Osteoblast (primary cell): ENCODE measurements around the gene PTBP1. TPM values are rescaled to one million over a fixed set of nuclear protein-coding genes. Genes with fewer than 3 reads are reported as not detected.

ENCODE experiments used
- DNase-seq: peaks from one replicate; pipeline ENCODE4 v3.0.0; 2011; ENCODE audit warnings: low spot score, mixed read lengths; ENCODE audit not compliant: insufficient read length; ENCODE audit errors: missing footprints
- H2AFZ ChIP-seq: 2 replicates; pipeline ENCODE4 v1.6.0; 2011; ENCODE audit warnings: mild to moderate bottlenecking, low read length
- H3K27ac ChIP-seq: 2 replicates; pipeline ENCODE4 v1.5.1; 2011; ENCODE audit warnings: mild to moderate bottlenecking, low read depth, low read length, moderate library complexity
- H3K27me3 ChIP-seq: 2 replicates; pipeline ENCODE4 v1.6.0; 2012; ENCODE audit warnings: mild to moderate bottlenecking, control low read depth, inconsistent platforms, low read length, moderate library complexity; ENCODE audit not compliant: insufficient read depth
- H3K36me3 ChIP-seq: 2 replicates; pipeline ENCODE4 v1.5.1; 2011; ENCODE audit warnings: mild to moderate bottlenecking, low read length, control low read depth, moderate library complexity; ENCODE audit not compliant: insufficient read depth
- H3K4me1 ChIP-seq: 2 replicates; pipeline ENCODE4 v1.5.1; 2011; ENCODE audit warnings: mild to moderate bottlenecking, low read length, control low read depth, moderate library complexity; ENCODE audit not compliant: insufficient read depth
- H3K4me2 ChIP-seq: 2 replicates; pipeline ENCODE4 v1.6.0; 2011; ENCODE audit warnings: mild to moderate bottlenecking, low read length; ENCODE audit not compliant: insufficient read depth
- H3K4me3 ChIP-seq: fragments of 200-600 bp; sonication (generic); 3 replicates; pipeline ENCODE4 v1.5.1; 2012; ENCODE audit warnings: mild to moderate bottlenecking, low read length, inconsistent platforms; ENCODE audit not compliant: insufficient read depth
- H3K79me2 ChIP-seq: 2 replicates; pipeline ENCODE4 v1.6.0; 2012; ENCODE audit warnings: mild to moderate bottlenecking, low read length, control low read depth, inconsistent platforms; ENCODE audit not compliant: insufficient read depth
- H3K9me3 ChIP-seq: 2 replicates; pipeline ENCODE4 v1.5.1; 2011; ENCODE audit warnings: low read depth, low read length, control low read depth
- H4K20me1 ChIP-seq: 2 replicates; pipeline ENCODE4 v1.6.0; 2012; ENCODE audit warnings: mild to moderate bottlenecking, low read length, control low read depth; ENCODE audit not compliant: insufficient read depth
- CTCF ChIP-seq: IDR thresholded peaks from 2 replicates; pipeline ENCODE4 v1.5.1; 2011; ENCODE audit warnings: mild to moderate bottlenecking, low read depth, low read length, moderate library complexity; ENCODE audit errors: extremely low read depth
- small RNA-seq: library from RNA; depleted of rRNA; stranded (forward); fragments of <200 nt; gene quantifications from one replicate; pipeline ENCODE3, GENCODE V24; 2012
- total RNA-seq: library from RNA; depleted of rRNA; stranded (reverse); fragments of >200 nt; gene quantifications from 2 replicates; pipeline ENCODE4 v1.2.3, GENCODE V29; 2012

Gene PTBP1
- total RNA-seq, 1 donor = 106 TPM

- Histone ChIP-seq H3K27me3 (peaks cover 11% of the 10 kb centered on the region), H3K4me2 (peak within 1 kb of the TSS; percentile 55), H3K36me3 (no peaks in the 10 kb centered on the region), H3K9me3 (no peaks in the 10 kb centered on the region), H4K20me1 (no peaks in the 10 kb centered on the region), H3K27ac (no peak within 1 kb of the TSS), H3K4me3 (peak within 1 kb of the TSS; percentile 53), H2AFZ (no peak within 1 kb of the TSS), H3K4me1 (peaks cover 3% of the 10 kb centered on the region), H3K79me2 (no peaks in the 10 kb centered on the region)
- peak; percentile 95 for DNase-seq
- no peak for TF ChIP-seq CTCF
Measured at GRCh38 chr19:858868-859843, 61.9 kb downstream of the PTBP1 start, which contains the start of gene CFD. CFD (plus strand) TSS chr19:859664; CDS start chr19:859690, 26 bp downstream.

GRCh38 chr19:861141-861755 lies 64.0 kb downstream of the PTBP1 start:
- no peak for TF ChIP-seq CTCF
- H3K27me3 ChIP-seq = peaks cover 11% of the 10 kb centered on the region
- H3K79me2 ChIP-seq = no peaks in the 10 kb centered on the region
- no peak overlapping the region for H3K4me2 ChIP-seq
- DNase-seq = no peak
- no peak overlapping the region for H2AFZ ChIP-seq
- peaks cover 3% of the 10 kb centered on the region for H3K4me1 ChIP-seq
- H3K9me3 ChIP-seq = no peaks in the 10 kb centered on the region
- H4K20me1 ChIP-seq = no peaks in the 10 kb centered on the region
- H3K27ac ChIP-seq = no peak overlapping the region
- no peak overlapping the region for H3K4me3 ChIP-seq
- no peaks in the 10 kb centered on the region for H3K36me3 ChIP-seq

Small RNA genes within 50 kb of the gene (small RNA-seq; reads per million reads assigned to genes)
- gene MIR3187 = not detected

Other genes starting within 250 kb of the PTBP1 start
- gene BSG, start 224.9 kb upstream of the PTBP1 start, total RNA-seq = 273 and 291 TPM in 2 replicates
- gene HCN2, start 207.6 kb upstream of the PTBP1 start, total RNA-seq = 1.2 and 1.4 TPM in 2 replicates
- gene POLRMT, start 163.9 kb upstream of the PTBP1 start, total RNA-seq = 16.6 and 18.6 TPM in 2 replicates
- gene FGF22, start 157.6 kb upstream of the PTBP1 start, total RNA-seq = not detected in 2 replicates
- 29.8 and 38.7 TPM in 2 replicates for gene RNF126, start 134.2 kb upstream of the PTBP1 start, total RNA-seq
- 32.7 and 52.1 TPM in 2 replicates for gene FSTL3, start 121.1 kb upstream of the PTBP1 start, total RNA-seq
- gene PRSS57, start 102.0 kb upstream of the PTBP1 start, total RNA-seq = not detected in 2 replicates
- 9.7 and 10.5 TPM in 2 replicates for gene PALM, start 88.5 kb upstream of the PTBP1 start, total RNA-seq
- 0.36 and 0.59 TPM in 2 replicates for gene MISP, start 46.3 kb upstream of the PTBP1 start, total RNA-seq
- 0.36 TPM in 1 of 2 replicates, not detected in the other for gene PLPPR3, start 24.5 kb downstream of the PTBP1 start, total RNA-seq
- gene AZU1, start 30.4 kb downstream of the PTBP1 start, total RNA-seq = not detected in 2 replicates
- gene PRTN3, start 43.5 kb downstream of the PTBP1 start, total RNA-seq = not detected in 2 replicates
- 0.36 and 0.59 TPM in 2 replicates for gene ELANE, start 54.9 kb downstream of the PTBP1 start, total RNA-seq
- gene CFD, start 62.2 kb downstream of the PTBP1 start, total RNA-seq = 8.3 and 19.9 TPM in 2 replicates
- gene MED16, start 95.7 kb downstream of the PTBP1 start, total RNA-seq = 20.6 and 25.0 TPM in 2 replicates
- not detected in 2 replicates for gene RNU6-9, start 96.0 kb downstream of the PTBP1 start, total RNA-seq
- gene R3HDM4, start 115.8 kb downstream of the PTBP1 start, total RNA-seq = 31.1 and 32.7 TPM in 2 replicates
- gene KISS1R, start 119.9 kb downstream of the PTBP1 start, total RNA-seq = not detected in 2 replicates
- 19.4 and 21.7 TPM in 2 replicates for gene ARID3A, start 128.6 kb downstream of the PTBP1 start, total RNA-seq
- 45.6 and 46.6 TPM in 2 replicates for gene WDR18, start 186.9 kb downstream of the PTBP1 start, total RNA-seq
- not detected in 2 replicates for gene GRIN3B, start 203.0 kb downstream of the PTBP1 start, total RNA-seq
- gene TMEM259, start 223.7 kb downstream of the PTBP1 start, total RNA-seq = 74.0 and 84.0 TPM in 2 replicates
- not detected in 2 replicates for gene RNU6-2, start 224.1 kb downstream of the PTBP1 start, total RNA-seq
- gene CNN2, start 229.2 kb downstream of the PTBP1 start, total RNA-seq = 537 and 594 TPM in 2 replicates
- 33.3 and 43.0 TPM in 2 replicates for gene ABCA7, start 242.7 kb downstream of the PTBP1 start, total RNA-seq